Loucy (cell line): ENCODE results near the gene LTF.

Source experiments
- H2AFZ ChIP-seq: fragments of 200-600 bp; sonication (generic); 2 replicates; pipeline ENCODE4 v1.6.0; 2016; ENCODE audit warnings: antibody characterized with exemption, mild to moderate bottlenecking, low read length, moderate library complexity
- H3F3A ChIP-seq: fragments of 200-600 bp; 2 replicates; pipeline ENCODE4 v1.6.0; 2016; ENCODE audit warnings: antibody characterized with exemption, low read depth, mild to moderate bottlenecking
- H3K27me3 ChIP-seq: fragments of 200-600 bp; sonication (generic); 2 replicates; pipeline ENCODE4 v1.6.1; 2014; ENCODE audit warnings: low read length, mild to moderate bottlenecking; ENCODE audit not compliant: insufficient read depth, poor library complexity, severe bottlenecking
- H3K36me3 ChIP-seq: fragments of 200-600 bp; sonication (generic); 2 replicates; pipeline ENCODE4 v1.6.1; 2016; ENCODE audit warnings: low read length; ENCODE audit not compliant: insufficient read depth
- H3K4me1 ChIP-seq: fragments of 200-600 bp; sonication (generic); 2 replicates; pipeline ENCODE4 v1.5.1; 2014; ENCODE audit warnings: low read length, mild to moderate bottlenecking; ENCODE audit not compliant: insufficient read depth, poor library complexity, severe bottlenecking
- H3K4me2 ChIP-seq: fragments of 200-600 bp; sonication (generic); 2 replicates; pipeline ENCODE4 v1.6.0; 2014; ENCODE audit warnings: antibody characterized with exemption, low read length, low read depth, mild to moderate bottlenecking; ENCODE audit not compliant: poor library complexity, severe bottlenecking
- H3K4me3 ChIP-seq: fragments of 200-600 bp; sonication (generic); 2 replicates; pipeline ENCODE4 v1.5.1; 2014; ENCODE audit warnings: low read length, mild to moderate bottlenecking, mixed read lengths; ENCODE audit not compliant: poor library complexity, severe bottlenecking
- H3K79me2 ChIP-seq: fragments of 200-600 bp; sonication (generic); 2 replicates; pipeline ENCODE4 v1.6.1; 2014; ENCODE audit warnings: low read length; ENCODE audit not compliant: insufficient read depth
- H3K9ac ChIP-seq: fragments of 200-600 bp; sonication (generic); 2 replicates; pipeline ENCODE4 v1.6.0; 2014; ENCODE audit warnings: mild to moderate bottlenecking, low read depth, low read length, moderate library complexity; ENCODE audit not compliant: poor library complexity, severe bottlenecking
- H3K9me2 ChIP-seq: fragments of 200-600 bp; sonication (generic); replicated peaks from 2 replicates; pipeline ENCODE4 v1.6.1; 2016; ENCODE audit warnings: low read depth, low read length, mixed read lengths
- H3K9me3 ChIP-seq: fragments of 200-600 bp; sonication (generic); 2 replicates; pipeline ENCODE4 v1.6.1; 2014; ENCODE audit warnings: mild to moderate bottlenecking, antibody characterized with exemption, low read length, low read depth; ENCODE audit not compliant: insufficient read depth
- H4K20me1 ChIP-seq: fragments of 200-600 bp; sonication (generic); 2 replicates; pipeline ENCODE4 v1.6.0; 2014; ENCODE audit warnings: antibody characterized with exemption, low read length, mild to moderate bottlenecking; ENCODE audit not compliant: insufficient read depth, poor library complexity, severe bottlenecking
- CTCF ChIP-seq: fragments of 200-600 bp; sonication (generic); conservative IDR thresholded peaks from 2 replicates; pipeline ENCODE4 v1.5.1; 2014; ENCODE audit warnings: mild to moderate bottlenecking, antibody characterized with exemption, low read length
- EZH2phosphoT487 ChIP-seq: fragments of 200-600 bp; IDR thresholded peaks from 2 replicates; pipeline ENCODE4 v1.6.1; 2018; ENCODE audit warnings: antibody characterized with exemption, mild to moderate bottlenecking, moderate library complexity, borderline replicate concordance

The LTF gene

DNA sequence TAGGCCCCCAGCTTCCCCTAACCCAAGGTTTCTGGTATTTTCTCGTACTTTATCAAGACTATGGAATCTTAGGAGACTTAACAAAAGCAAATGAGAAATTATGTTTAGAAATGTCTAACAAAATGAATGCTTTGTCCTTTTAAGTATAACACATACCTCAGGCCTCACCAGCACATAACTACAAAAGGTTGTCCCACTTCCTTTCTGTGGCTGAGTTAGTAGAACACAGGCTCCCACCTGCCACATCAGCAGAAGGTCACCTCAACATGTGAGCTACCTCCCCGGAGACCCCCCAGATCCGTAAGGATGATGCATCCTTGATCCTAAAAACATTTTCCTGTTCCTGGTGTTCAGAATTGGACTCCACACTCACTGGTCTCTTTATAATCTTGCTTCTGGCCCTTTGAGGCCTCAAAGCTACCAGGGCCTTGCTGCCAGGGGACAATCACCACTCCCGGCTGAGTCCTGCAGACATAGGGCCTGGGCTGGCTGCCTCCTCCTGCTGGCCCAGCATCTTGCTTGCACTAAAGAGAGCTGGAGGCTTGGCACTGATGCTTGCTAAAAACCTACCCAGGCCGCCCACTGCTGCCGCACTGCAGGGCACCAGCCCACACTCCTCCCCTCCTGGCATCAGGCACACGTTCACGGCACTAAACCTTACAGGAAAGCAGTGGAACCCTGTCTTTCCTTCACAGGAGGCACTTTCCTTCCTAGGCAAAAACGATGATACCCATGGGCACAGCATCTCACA is 54.8 kb downstream of the LTF start:
- Histone ChIP-seq H3K9ac (no peak overlapping the region), H3K36me3 (no peaks in the 10 kb centered on the region), H3K4me2 (no peak overlapping the region), H3K4me1 (peaks cover 13% of the 10 kb centered on the region), H3F3A (no peaks in the 10 kb centered on the region), H2AFZ (peak overlapping the region; percentile 23; the same call in 1 of the 2 replicates), H3K9me2 (no peaks in the 10 kb centered on the region), H3K9me3 (no peaks in the 10 kb centered on the region), H4K20me1 (no peaks in the 10 kb centered on the region), H3K4me3 (no peak overlapping the region), H3K79me2 (no peaks in the 10 kb centered on the region), H3K27me3 (no peaks in the 10 kb centered on the region)
- TF ChIP-seq CTCF = no peak
- no peak for TF ChIP-seq EZH2phosphoT487

- Histone ChIP-seq H3K4me1 (peaks cover 13% of the 10 kb centered on the region), H2AFZ (no peak overlapping the region), H3F3A (no peaks in the 10 kb centered on the region), H3K79me2 (no peaks in the 10 kb centered on the region), H4K20me1 (no peaks in the 10 kb centered on the region), H3K4me2 (no peak overlapping the region), H3K4me3 (no peak overlapping the region), H3K9me2 (no peaks in the 10 kb centered on the region), H3K27me3 (no peaks in the 10 kb centered on the region), H3K9ac (no peak overlapping the region), H3K9me3 (no peaks in the 10 kb centered on the region), H3K36me3 (no peaks in the 10 kb centered on the region)
- peak; percentile 37 for TF ChIP-seq CTCF
- no peak for TF ChIP-seq EZH2phosphoT487
Measured at GRCh38 chr3:46408853-46409252, 55.9 kb downstream of the LTF start.

DNA sequence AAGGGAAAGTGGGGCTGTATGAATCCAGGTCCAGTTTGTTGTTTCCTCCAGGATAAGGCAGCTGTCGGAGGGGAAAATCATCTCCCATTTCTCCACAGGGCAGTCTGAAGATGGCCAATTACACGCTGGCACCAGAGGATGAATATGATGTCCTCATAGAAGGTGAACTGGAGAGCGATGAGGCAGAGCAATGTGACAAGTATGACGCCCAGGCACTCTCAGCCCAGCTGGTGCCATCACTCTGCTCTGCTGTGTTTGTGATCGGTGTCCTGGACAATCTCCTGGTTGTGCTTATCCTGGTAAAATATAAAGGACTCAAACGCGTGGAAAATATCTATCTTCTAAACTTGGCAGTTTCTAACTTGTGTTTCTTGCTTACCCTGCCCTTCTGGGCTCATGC is 56.7 kb downstream of the LTF start:
- H3K9me3 ChIP-seq = no peaks in the 10 kb centered on the region
- no peaks in the 10 kb centered on the region for H3K36me3 ChIP-seq
- no peak overlapping the region for H3K4me3 ChIP-seq
- H3F3A ChIP-seq = no peaks in the 10 kb centered on the region
- H3K79me2 ChIP-seq = no peaks in the 10 kb centered on the region
- H3K4me2 ChIP-seq = no peak overlapping the region
- no peaks in the 10 kb centered on the region for H4K20me1 ChIP-seq
- H2AFZ ChIP-seq = no peak overlapping the region
- H3K9me2 ChIP-seq = no peaks in the 10 kb centered on the region
- no peak for TF ChIP-seq EZH2phosphoT487
- no peak for TF ChIP-seq CTCF
- no peak overlapping the region for H3K9ac ChIP-seq
- H3K27me3 ChIP-seq = no peaks in the 10 kb centered on the region
- peaks cover 13% of the 10 kb centered on the region for H3K4me1 ChIP-seq
